GM12875 (cell line): Measurements from ENCODE around the gene CDC42EP5.
"Not testable (repeated sequence)": the region's sequence is repeated elsewhere in the genome, so short reads cannot be mapped to it uniquely, and the experiment has no call there.

Experiments used
- H3K4me3 ChIP-seq: one replicate; pipeline ENCODE4 v1.5.1; 2011; ENCODE audit warnings: low read depth, low read length, control low read depth
- TF ChIP-seq, protein P1 (sequence below): IDR thresholded peaks from 2 replicates; pipeline ENCODE4 v1.5.1; 2011; ENCODE audit warnings: low read depth, mild to moderate bottlenecking, control low read depth, inconsistent platforms, low read length, moderate library complexity, borderline replicate concordance; ENCODE audit not compliant: insufficient read depth

Gene CDC42EP5

DNA sequence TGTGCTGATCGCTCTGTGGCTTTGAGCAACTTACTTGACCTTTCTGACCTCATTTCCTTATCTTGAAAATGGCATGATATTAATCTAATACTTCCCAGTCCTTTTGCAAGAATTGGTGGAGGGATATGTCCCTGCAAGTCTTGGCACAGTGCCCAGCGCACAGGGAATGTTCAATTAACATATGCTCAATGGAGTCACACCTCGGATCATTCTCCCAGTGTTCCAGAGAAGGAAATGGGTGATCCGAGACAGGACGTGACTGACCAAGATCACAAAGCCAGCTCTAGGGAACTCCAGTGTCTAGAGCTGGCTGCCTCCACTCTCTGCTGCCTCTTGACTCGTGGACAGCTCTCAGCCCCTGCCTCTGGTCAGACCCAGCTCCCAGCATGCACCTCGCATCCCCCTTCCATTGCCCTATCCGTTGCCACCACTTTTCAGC, 3.6 kb downstream of the CDC42EP5 start:
- TF ChIP-seq, protein P1, sequence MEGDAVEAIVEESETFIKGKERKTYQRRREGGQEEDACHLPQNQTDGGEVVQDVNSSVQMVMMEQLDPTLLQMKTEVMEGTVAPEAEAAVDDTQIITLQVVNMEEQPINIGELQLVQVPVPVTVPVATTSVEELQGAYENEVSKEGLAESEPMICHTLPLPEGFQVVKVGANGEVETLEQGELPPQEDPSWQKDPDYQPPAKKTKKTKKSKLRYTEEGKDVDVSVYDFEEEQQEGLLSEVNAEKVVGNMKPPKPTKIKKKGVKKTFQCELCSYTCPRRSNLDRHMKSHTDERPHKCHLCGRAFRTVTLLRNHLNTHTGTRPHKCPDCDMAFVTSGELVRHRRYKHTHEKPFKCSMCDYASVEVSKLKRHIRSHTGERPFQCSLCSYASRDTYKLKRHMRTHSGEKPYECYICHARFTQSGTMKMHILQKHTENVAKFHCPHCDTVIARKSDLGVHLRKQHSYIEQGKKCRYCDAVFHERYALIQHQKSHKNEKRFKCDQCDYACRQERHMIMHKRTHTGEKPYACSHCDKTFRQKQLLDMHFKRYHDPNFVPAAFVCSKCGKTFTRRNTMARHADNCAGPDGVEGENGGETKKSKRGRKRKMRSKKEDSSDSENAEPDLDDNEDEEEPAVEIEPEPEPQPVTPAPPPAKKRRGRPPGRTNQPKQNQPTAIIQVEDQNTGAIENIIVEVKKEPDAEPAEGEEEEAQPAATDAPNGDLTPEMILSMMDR, result no peak

DNA sequence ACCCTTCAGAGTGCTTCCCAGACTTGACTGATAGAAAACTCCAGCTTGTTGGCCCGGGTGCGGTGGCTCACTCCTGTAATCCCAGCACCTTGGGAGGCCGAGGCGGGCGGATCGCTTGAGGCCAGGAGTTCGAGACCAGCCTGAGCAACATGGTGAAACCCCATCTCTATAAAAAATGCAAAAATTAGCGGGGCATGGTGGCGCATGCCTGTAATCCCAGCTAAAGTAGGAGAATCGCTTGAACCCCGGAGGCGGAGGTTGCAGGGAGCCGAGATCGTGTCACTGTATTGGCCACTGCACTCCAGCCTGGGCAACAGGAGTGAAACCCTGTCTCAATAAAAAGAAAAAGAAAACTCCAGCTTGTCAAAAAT, 7.0 kb downstream of the CDC42EP5 start:
- H3K4me3 ChIP-seq, result not testable (repeated sequence)

More for the DNA sequence above, 3.6 kb downstream of the CDC42EP5 start:
- H3K4me3 ChIP-seq, result no peak overlapping the region

DNA sequence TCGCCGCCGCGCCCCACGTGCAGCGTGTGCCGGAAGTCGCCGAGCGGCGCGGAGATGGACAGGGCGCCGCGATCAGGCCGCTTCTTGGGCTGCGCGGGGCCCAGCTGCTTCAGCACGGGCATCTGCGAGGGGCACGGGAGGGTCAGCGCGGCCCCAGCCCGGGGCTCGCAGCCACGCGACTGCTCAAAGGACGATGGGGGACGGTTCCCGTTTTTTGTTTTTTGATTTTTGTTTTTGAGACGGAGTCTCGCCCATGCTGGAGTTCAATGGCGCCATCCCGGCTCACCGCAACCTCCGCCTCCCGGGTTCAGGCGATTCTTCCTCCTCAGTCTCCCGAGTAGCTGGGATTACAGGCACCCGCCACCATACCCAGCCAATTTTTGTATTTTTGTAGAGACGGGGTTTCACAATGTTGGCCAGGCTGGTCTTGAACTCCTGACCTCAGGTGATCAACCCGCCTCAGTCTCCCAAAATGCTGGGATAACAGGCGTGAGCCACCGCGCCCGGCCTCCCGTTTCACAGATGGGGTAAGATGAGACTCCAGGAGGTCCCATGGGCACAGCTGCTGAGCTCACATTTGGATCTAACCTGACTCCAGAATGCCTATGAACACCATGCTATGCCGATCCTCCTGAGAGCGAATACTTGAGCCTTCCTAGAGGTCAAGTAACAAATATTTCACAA, 7.5 kb downstream of the CDC42EP5 start:
- TF ChIP-seq, protein P1, result no peak
- no peak overlapping the region for H3K4me3 ChIP-seq

DNA sequence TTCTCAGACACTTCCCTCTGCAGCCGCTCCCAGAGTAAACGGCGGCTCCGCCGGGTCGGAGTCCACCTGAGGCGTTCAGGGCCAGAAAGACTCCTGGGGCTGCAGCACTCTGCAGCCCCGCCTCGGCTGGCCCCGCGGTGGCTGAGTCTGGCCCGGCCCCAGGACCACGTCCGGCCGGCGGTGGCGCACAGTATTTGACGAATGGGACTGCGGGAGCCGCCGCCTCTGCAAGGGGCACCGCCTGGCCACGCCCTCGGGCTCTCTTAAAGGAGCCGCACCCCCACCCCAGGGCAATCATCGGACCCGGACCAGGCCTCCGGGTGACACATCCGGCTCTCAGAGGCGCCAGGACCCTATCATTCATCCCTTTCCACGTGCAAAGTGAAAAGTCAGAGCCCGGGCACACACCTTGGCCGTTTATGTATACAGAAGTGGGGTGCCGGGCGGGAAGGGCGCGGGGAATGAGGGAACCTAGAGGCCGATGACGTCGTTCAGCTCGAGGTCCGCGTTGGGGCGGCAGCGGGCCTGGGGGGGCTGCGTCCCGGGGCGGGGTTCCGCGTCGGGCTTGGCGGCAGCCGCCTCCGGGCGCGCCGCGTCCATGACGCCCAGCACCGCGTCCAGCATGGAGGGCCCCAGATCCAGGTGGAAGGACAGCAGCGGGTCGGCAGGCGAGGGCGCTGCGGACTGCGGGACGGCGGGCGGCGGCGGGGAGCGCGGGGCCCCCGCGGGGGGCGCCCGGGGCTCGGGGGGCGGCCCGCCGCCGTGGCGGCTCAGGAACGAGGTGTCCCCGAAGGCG, 8.3 kb downstream of the CDC42EP5 start:
- TF ChIP-seq, protein P1, result no peak
- peak overlapping the region; percentile 68 for H3K4me3 ChIP-seq

DNA sequence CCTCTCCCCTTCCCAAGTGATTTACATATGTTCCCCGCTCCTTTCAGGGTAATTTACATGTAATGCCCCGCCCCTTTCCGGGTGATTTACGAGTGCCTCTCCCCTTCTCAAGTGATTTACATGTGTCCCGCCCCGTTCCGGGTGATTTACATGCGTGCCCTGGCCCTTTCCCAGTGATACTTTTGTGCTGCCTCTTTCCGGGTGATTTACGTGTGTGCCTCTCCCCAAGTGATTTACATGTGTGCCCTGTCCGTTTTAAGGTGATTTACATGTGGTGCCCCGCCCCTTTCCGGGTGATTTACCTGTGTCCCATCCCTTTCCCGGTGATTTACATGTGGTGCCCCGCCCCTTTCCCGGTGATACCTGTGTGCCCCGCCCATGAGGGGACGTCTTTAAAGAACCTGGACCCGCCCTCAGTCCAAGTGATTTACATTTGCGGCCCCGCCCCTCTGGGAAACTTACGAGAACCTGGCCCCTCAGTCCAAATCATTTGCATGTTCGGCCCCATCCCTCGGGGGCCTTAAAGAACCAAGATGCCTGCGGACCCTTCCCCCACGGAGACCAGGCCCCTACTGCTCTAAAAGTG, 9.0 kb downstream of the CDC42EP5 start:
- H3K4me3 ChIP-seq, result peak overlapping the region; percentile 68
- TF ChIP-seq, protein P1, result no peak

DNA sequence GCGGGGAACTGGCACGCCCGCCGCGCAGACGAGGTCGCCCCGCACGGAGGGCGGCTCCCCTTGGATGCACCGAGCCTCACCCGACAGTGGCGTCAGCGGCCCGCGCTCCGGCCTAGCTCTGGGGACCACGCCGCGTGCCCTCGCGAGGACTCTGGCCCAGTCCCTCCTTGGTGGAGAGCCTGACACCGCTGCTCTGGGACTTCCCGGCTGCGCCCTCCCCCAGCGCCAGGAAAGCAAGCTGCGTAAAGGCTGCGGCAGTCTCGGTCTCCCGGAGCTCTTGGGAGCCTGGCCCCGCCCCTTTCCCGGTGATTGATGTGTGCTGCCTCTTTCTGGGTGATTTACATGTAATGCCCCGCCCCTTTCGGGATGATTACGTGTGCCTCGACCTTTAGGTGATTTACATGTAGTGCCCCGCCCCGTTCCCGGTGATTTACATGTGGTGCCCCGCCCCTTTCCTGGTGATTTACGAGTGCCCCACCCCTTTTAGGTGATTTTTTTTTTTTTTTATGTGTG, 9.5 kb downstream of the CDC42EP5 start, which contains the start of gene LENG9:
LENG9 (minus strand) TSS at position 248 of the 513 bp plus-strand sequence. CDS start 252 bp downstream, outside the sequence.
- H3K4me3 ChIP-seq, result peak within 1 kb of the TSS; percentile 73
- TF ChIP-seq, protein P1, result no peak
